ENCODE results near the gene LMF1.

LMF1 gene

DNA sequence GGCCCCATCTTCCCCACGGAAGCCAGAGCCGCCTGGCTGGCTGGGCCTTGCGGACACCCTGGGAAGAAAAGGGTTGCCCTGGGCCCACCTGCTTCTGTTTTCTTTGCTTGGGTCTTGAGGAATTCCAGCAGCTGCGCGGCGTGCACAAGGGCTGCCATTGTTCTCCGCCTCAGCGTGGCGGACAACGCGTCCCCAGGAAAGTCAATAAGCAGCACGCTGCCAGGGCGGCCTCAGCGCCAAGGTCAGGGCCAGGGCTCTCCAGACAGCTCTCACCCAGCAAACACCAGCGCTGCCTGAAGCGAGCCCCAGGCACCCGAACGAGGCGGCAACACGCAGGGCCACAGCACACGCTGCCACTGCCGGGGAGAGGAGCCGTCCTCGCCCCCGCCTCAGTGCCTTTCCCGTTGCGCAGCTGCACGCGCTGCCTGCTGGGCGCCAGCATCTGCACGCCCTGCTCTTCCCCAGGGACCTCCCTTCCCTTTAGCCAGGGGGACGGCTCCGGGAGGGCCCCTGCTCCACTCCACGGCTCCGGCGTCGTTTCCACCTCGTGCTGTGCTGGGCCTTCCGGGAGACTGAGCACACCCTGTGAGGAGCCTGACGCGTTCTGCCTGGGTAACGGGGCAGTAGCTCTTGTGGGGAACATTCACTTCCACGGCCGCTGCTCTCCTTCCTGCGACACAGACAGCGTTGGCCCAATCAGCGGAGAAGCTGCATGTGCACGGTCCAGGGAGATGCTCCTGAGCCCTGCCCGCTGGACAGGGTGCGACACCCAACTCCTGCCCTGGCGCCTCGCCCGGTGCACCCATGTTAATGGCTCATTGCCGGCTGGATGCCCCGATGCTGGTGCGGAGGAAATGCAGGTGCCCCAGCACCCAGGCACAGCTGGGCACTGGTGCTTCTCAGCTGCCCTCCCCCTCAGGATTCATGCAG lies 57.8 kb downstream of the LMF1 start:
- TF ChIP-seq JUND (IDR thresholded peaks at IDR 0.05; ENCODE audit: low read depth), result no peak
- DNase-seq (ENCODE audit: low read depth in 1 of 2, low spot score in 1 of 2), result no peak
- in situ Hi-C loops (cut with HindIII; ENCODE audit: low pct_unique_long_range_greater_than_20kb, low sequenced_read_pairs), result no loop called here

DNA sequence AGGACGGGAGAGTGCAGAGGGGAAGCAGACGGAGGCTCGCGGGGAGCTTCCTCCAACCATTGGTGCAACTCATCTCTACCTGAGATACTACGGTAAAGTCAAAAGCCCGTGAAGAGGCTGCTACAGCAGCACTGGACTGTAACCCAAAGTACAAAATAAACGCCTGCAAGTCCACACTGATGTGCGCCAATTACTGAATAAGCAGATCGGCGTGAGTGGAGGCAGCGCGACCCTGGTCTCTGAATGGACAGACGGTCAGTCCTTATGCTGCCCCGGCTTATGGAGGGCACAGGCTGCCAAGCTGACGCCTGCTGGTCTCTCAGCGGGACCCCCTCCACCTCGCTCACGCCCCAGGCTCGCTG lies 58.5 kb downstream of the LMF1 start:
- no peak for DNase-seq (ENCODE audit: low read depth in 1 of 2, low spot score in 1 of 2)
- in situ Hi-C loops (cut with HindIII; ENCODE audit: low pct_unique_long_range_greater_than_20kb, low sequenced_read_pairs), result no loop called here
- TF ChIP-seq JUND (IDR thresholded peaks at IDR 0.05; ENCODE audit: low read depth), result no peak

DNA sequence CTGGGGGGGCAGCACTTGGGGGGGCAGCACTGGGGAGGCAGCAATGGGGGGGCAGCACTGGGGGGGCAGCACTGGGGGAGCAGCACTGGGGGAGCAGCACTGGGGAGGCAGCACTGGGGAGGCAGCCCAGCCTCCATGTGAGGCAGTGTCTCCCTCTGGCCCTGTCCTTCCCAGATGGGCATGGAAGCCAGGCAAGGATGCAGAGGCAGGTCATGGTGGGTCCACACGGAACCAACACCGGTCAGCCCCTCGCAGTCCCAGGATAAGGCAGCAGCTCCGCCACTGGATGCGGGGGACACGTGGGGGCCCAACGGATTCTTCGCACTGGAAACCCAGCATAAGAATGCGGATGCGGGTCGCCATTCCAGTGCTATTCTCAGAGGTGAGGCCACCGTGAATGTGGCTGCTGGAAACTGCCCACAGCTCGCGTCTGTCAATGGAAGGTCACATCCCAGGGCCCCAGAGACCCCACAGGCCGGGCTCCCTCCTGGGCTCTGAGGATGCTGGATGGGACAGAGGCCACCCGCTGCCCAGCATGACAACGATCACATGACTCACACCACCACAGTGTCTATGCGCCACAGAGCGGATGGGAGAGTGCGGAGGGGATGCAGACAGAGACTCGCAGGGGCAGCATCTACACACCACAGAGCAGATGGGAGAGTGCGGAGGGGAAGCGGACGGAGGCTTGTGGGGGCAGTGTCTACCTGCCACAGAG lies 59.0 kb downstream of the LMF1 start:
- in situ Hi-C loops (cut with HindIII; ENCODE audit: low pct_unique_long_range_greater_than_20kb, low sequenced_read_pairs), result no loop called here
- no peak for DNase-seq (ENCODE audit: low read depth in 1 of 2, low spot score in 1 of 2)
- TF ChIP-seq JUND (IDR thresholded peaks at IDR 0.05; ENCODE audit: low read depth), result no peak

DNA sequence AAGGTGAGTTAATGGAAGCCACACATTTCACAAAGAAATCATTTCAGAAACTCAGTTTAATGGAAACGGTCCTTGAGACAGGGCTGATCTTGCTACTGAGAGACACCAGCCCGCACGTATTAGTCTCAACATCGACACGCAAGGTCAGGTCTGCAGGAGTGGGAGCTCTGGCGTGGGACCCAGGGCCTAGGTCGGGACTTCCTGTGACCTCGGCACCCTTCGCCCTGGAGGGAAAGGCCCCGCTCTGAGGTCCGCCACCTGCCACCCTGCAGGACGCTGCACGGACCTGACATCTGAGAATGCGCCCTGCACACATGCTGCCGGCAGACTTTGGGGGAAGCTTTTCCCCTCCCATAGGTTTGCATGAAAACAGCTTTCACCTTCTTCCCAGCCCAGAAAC lies 59.7 kb downstream of the LMF1 start:
- DNase-seq (ENCODE audit: low read depth in 1 of 2, low spot score in 1 of 2), result no peak
- in situ Hi-C loops (cut with HindIII; ENCODE audit: low pct_unique_long_range_greater_than_20kb, low sequenced_read_pairs), result no loop called here
- TF ChIP-seq JUND (IDR thresholded peaks at IDR 0.05; ENCODE audit: low read depth), result no peak

DNA sequence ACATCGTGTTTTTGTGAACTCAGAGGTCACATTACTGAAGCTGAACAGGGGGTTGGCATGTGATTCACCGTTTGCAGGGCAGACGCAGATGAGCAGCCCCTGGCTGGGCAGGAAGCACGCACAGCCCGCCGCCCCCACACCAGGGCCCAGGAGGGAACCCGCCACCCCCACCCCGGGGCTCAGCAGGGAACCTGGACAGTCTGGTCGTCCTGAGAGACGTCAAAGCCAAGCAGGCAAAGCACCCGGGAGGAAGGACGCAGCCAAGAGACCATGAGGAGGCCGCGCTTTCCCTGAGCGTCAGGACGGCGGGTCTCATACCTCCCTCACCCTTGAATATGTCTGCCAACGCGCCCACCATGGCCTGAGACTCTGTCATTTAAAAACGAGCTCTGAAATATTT lies 60.6 kb downstream of the LMF1 start:
- in situ Hi-C loops (cut with HindIII; ENCODE audit: low pct_unique_long_range_greater_than_20kb, low sequenced_read_pairs), result no loop called here
- no peak for DNase-seq (ENCODE audit: low read depth in 1 of 2, low spot score in 1 of 2)
- TF ChIP-seq JUND (IDR thresholded peaks at IDR 0.05; ENCODE audit: low read depth), result no peak

DNA sequence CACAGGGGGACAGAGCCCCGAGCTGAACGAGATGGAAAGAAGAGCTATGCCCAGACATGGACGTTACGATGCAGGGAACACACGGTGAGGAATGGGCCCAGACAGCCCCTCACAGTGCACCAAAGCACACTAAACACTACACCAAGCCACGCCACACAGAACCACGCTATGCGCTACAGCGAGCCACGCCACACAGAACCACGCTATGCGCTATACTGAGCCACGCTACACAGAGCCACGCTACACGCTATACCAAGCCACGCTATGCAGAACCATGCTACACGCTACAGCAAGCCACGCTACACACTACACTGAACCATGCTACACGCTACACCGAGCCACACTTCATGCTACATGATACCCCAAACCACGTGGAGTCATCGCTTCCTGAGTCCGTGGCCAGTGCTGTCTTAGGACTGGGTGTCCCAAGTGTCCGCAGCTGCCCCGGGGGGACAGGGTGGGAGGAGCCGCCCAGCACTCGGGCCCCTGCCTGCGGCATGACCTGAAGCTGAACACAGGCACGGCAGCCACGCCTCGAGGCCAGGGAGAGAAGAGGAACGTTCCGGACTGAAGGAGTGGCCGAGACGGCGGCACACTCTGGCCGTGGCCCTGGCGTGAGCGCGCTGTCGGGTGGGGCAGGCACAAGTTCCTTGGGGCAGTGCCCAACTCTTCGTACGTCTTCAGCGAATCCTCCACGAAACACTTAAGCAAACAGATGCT lies 61.3 kb downstream of the LMF1 start:
- DNase-seq (ENCODE audit: low read depth in 1 of 2, low spot score in 1 of 2), result no peak
- TF ChIP-seq JUND (IDR thresholded peaks at IDR 0.05; ENCODE audit: low read depth), result no peak
- in situ Hi-C loops (cut with HindIII; ENCODE audit: low pct_unique_long_range_greater_than_20kb, low sequenced_read_pairs), result no loop called here

DNA sequence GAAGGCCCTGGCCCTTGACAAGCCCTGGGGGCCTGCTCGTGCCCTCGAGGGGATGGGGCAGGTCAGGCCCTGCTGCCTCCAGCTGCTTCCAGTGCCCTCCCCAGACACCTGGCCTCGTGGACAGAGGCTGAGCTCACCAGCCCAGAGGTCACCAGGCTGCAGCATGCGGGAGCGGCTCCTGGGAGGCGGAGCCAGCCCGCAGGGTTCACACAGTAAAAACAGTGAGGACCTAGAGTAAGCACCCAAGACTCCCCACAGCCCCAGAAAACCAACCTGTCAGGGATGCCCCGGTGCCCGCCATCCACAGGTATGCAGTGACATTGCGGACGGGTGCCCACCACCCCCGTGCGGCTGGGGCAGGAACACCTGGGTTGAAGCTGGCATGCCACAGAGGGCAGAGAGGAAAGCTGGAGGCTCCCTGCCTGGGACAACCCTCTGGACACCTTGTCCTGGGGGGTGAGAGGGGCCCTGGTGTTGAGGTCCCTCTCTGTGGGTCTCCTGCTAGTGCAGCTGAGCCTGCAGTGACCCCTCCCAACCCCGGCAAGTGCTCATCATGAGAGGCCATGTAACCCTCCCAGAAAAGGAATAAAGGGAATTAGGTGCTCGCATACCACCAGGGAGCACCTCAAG lies 62.1 kb downstream of the LMF1 start:
- no peak for DNase-seq (ENCODE audit: low read depth in 1 of 2, low spot score in 1 of 2)
- TF ChIP-seq JUND (IDR thresholded peaks at IDR 0.05; ENCODE audit: low read depth), result no peak
- in situ Hi-C loops (cut with HindIII; ENCODE audit: low pct_unique_long_range_greater_than_20kb, low sequenced_read_pairs), result no loop called here

DNA sequence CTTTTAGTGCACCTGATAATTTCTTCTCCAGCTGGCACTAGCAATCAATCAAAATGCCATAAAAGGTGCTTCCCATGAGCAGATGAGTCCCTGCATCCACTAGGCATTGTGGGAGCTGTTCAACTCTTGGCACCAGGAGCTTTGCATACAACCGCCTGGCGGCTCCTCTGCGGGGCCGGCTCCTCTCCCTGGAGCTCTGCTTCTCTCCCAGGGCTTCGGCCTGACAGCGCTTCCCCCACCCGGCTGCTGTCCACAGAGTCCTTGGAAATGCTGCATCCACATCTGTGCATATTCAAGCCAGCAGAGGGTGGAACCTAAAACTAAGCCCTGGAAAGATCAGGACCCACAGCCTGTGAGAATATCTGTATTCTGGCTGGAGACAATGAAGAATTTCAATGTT lies 62.9 kb downstream of the LMF1 start:
- in situ Hi-C loops (cut with HindIII; ENCODE audit: low pct_unique_long_range_greater_than_20kb, low sequenced_read_pairs), result no loop called here
- no peak for DNase-seq (ENCODE audit: low read depth in 1 of 2, low spot score in 1 of 2)
- no peak for TF ChIP-seq JUND (IDR thresholded peaks at IDR 0.05; ENCODE audit: low read depth)

DNA sequence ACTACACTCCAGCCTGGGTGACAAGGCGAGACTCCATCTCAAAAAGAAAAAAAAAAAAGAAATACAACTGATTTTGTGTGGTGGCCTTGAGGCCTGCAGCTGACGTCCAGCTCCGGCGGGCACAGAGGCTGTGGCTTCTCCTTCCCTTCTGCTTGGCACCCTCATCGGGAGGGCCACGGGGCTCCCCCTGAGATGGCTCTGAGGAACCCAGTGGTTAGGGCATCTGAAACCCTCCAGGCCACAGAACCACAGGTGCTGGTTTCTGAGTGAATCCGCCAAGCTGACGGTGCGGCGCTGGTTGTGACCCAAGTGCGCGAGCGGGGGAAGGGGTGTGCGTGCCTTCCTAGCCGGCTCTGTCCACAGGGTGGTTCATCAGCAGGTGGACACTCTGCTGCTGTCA lies 63.4 kb downstream of the LMF1 start:
- no peak for DNase-seq (ENCODE audit: low read depth in 1 of 2, low spot score in 1 of 2)
- TF ChIP-seq JUND (IDR thresholded peaks at IDR 0.05; ENCODE audit: low read depth), result no peak
- in situ Hi-C loops (cut with HindIII; ENCODE audit: low pct_unique_long_range_greater_than_20kb, low sequenced_read_pairs), result no loop called here

DNA sequence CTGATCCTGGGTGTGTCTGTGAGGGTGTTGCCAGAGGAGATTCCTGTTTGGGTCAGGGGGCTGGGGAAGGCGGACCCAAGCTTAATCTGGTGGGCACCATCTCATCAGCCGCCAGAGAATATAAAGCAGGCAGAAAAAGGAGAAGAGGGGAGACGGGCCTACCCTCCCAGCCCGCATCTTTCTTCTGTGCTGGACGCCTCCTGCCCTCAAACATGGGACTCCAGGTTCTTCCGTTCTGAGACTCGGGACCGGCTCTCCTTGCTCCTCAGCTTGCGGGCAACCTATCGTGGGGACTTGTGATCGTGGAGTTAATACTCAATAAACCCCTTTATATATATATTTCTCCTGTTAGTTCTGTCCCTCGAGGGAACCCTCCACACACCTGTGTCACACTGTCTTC lies 64.5 kb downstream of the LMF1 start:
- in situ Hi-C loops (cut with HindIII; ENCODE audit: low pct_unique_long_range_greater_than_20kb, low sequenced_read_pairs), result no loop called here
- no peak for TF ChIP-seq JUND (IDR thresholded peaks at IDR 0.05; ENCODE audit: low read depth)
- DNase-seq (ENCODE audit: low read depth in 1 of 2, low spot score in 1 of 2), result no peak

DNA sequence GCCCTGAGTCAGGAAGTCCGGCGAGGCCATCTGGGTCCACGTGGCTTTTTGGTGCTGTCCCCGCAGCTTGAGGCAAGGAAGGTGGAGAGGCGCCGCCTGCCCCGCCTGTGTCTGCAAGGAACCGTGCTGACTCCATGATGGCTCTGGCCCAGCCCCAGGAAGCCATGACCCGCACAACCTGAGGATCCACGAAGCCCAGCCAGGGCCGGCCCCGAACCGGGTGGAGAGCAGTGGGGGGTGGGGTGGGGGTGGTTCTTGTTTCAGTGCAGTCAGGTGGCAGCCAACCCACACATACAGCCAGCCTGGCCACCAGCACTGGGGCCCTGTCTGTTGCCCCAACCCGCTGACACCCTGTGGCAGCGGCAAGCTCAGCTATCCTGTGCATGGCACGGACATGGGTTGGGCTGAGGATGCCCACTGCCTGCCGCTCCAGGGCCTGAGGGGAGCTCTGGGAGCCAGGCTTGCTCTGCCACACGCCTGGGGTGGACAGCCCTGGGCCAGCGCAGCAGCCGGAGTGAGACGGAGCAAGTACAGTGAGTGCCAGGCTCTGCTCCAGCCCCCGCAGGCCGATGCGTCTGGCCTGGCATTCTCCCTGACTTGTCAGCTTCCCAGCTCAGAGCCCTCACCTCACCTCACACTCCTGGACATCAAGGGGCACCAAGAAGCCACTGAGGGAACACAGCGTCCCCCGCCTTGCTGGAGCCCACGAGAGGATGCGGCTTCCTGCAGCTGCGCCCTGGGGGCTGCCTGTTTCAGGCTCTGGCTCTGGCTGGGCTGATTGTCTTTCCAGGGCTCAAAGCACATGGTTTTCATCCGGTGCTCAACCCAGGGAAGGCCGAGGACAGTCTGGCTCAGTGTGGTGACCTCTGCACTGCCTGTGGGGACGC lies 68.8 kb downstream of the LMF1 start:
- DNase-seq (ENCODE audit: low read depth in 1 of 2, low spot score in 1 of 2), result no peak
- no peak for TF ChIP-seq JUND (IDR thresholded peaks at IDR 0.05; ENCODE audit: low read depth)
- in situ Hi-C loops (cut with HindIII; ENCODE audit: low pct_unique_long_range_greater_than_20kb, low sequenced_read_pairs), result no loop called here

DNA sequence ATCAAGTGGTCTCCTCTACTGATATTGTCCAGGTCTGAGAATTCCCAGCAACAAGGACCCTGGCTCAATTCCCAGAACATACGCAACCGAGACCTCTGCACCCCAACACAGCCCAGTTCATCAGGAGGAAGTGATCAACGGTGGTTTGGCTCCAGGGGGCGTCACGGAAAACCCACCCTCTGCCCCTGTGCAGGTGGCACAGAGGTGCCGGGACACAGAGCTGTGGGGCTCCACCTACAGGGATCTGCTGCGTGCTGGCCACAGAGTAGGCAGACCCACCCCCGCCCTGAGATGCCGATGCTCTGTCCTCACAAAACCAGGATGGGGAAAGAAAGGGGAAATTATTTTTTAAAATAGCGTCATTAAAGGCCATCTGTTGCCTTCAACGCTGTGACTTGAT lies 69.6 kb downstream of the LMF1 start:
- no peak for TF ChIP-seq JUND (IDR thresholded peaks at IDR 0.05; ENCODE audit: low read depth)
- no peak for DNase-seq (ENCODE audit: low read depth in 1 of 2, low spot score in 1 of 2)
- in situ Hi-C loops (cut with HindIII; ENCODE audit: low pct_unique_long_range_greater_than_20kb, low sequenced_read_pairs), result no loop called here

Data from T47D (cell line).